ENCODE measurements around the gene AK8.

The AK8 gene

GRCh38 chr9:132877824-132878694 is at the start of gene AK8:
Gene AK8 (minus strand): TSS chr9:132878284. CDS start chr9:132878255, 29 bp downstream.
- peak; percentile 74 for DNase-seq

- no peak for DNase-seq
These were observed 49.6 kb upstream of the AK8 start for GRCh38 chr9:132927704-132928103.

- DNase-seq, result no peak
These were observed 45.3 kb upstream of the AK8 start for GRCh38 chr9:132923346-132923902.

GRCh38 chr9:132919614-132920268 is 41.7 kb upstream of the AK8 start:
- DNase-seq, result no peak

- no peak for DNase-seq
These were observed 36.8 kb upstream of the AK8 start for GRCh38 chr9:132914924-132915323.

- DNase-seq, result no peak
These were observed 34.0 kb upstream of the AK8 start for GRCh38 chr9:132912131-132912530.

GRCh38 chr9:132910376-132910775 is 32.3 kb upstream of the AK8 start:
- no peak for DNase-seq

- DNase-seq, result no peak
These were observed 31.2 kb upstream of the AK8 start for GRCh38 chr9:132909311-132909710.

- DNase-seq, result no peak
These were observed 30.6 kb upstream of the AK8 start for GRCh38 chr9:132908635-132909034.

GRCh38 chr9:132905726-132906125 is 27.6 kb upstream of the AK8 start:
- no peak for DNase-seq

GRCh38 chr9:132903574-132904492 is 25.7 kb upstream of the AK8 start:
- no peak for DNase-seq

GRCh38 chr9:132901858-132902831 is 24.1 kb upstream of the AK8 start:
- peak; percentile 47 for DNase-seq

GRCh38 chr9:132898051-132898450 is 20.0 kb upstream of the AK8 start:
- DNase-seq, result no peak

GRCh38 chr9:132896906-132897305 is 18.8 kb upstream of the AK8 start:
- no peak for DNase-seq

- DNase-seq, result no peak
These were observed 18.2 kb upstream of the AK8 start for GRCh38 chr9:132896264-132896663.

GRCh38 chr9:132894862-132895835 is 17.1 kb upstream of the AK8 start:
- DNase-seq, result no peak

- no peak for DNase-seq
These were observed 16.3 kb upstream of the AK8 start for GRCh38 chr9:132894346-132894745.

- DNase-seq, result no peak
These were observed 14.3 kb upstream of the AK8 start for GRCh38 chr9:132892400-132892799.

GRCh38 chr9:132888151-132888550 is 10.1 kb upstream of the AK8 start:
- DNase-seq, result no peak
